ENCODE measurements around the gene TMEM151B. TPM values are rescaled to one million over a fixed set of nuclear protein-coding genes. Genes with fewer than 3 reads are reported as not detected.

Gene TMEM151B
- total and polyA plus RNA-seq, 9 of the 15 experiments (the other 6 are each of a cell fraction or from before 2014, with no cell fraction given), result not detected

DNA sequence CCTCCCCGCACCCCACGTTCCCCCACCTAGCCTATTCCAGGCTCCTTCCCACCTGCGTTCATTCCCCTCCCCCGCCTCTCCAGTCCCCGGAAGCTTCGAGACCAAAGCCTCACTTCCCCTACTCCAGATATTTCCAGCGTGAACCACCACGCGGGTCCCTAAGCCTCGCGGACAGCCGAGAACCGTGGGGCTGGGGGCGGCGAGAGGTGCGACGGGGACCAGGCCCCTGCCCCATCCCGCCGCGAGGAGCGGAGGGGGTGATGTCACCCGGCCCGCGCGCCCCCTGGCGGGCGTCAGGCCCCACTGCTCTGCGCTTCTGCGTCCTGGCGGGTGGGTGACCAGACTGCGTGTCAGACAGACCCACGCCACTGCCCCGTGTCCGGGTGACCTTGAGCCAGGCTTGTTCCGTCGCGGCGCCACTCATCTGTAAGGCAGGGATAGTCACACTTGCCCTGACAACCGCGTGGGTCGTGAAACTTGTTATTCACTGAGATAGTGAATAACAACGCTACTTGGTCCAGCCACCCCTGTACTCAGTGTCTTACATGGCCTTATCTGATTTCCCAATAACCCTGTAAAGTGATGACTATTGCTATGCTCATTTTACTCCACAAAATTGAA is 32.3 kb upstream of the TMEM151B start (continued):
- TF ChIP-seq, protein P1, sequence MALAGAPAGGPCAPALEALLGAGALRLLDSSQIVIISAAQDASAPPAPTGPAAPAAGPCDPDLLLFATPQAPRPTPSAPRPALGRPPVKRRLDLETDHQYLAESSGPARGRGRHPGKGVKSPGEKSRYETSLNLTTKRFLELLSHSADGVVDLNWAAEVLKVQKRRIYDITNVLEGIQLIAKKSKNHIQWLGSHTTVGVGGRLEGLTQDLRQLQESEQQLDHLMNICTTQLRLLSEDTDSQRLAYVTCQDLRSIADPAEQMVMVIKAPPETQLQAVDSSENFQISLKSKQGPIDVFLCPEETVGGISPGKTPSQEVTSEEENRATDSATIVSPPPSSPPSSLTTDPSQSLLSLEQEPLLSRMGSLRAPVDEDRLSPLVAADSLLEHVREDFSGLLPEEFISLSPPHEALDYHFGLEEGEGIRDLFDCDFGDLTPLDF (CRISPR knock-in tag; IDR thresholded peaks at IDR 0.05), result no peak
- TF ChIP-seq SMAD4 (CRISPR knock-in tag; conservative IDR thresholded peaks at IDR 0.05), result peak; percentile 83
- peak; percentile 94 for TF ChIP-seq RB1 (IDR thresholded peaks at IDR 0.05; ENCODE audit: low read depth)
- TF ChIP-seq DNMT1 (IDR thresholded peaks at IDR 0.05), result no peak; the same call in 1 of the 2 replicates
- no peak for TF ChIP-seq YBX1 (IDR thresholded peaks at IDR 0.05)
- TF ChIP-seq ZNF121 (CRISPR knock-in tag; conservative IDR thresholded peaks at IDR 0.05), result no peak
- no peak for TF ChIP-seq TFAM (CRISPR knock-in tag; conservative IDR thresholded peaks at IDR 0.05)
- TF ChIP-seq, protein P2, sequence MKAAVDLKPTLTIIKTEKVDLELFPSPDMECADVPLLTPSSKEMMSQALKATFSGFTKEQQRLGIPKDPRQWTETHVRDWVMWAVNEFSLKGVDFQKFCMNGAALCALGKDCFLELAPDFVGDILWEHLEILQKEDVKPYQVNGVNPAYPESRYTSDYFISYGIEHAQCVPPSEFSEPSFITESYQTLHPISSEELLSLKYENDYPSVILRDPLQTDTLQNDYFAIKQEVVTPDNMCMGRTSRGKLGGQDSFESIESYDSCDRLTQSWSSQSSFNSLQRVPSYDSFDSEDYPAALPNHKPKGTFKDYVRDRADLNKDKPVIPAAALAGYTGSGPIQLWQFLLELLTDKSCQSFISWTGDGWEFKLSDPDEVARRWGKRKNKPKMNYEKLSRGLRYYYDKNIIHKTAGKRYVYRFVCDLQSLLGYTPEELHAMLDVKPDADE (conservative IDR thresholded peaks at IDR 0.05; ENCODE audit: control insufficient read depth, low read depth, low read length), result peak; percentile 61; the same call in 1 of the 2 replicates
- TF ChIP-seq NR4A1 (CRISPR knock-in tag; IDR thresholded peaks at IDR 0.05), result no peak
- peak; percentile 47; the same call in 1 of the 2 replicates for TF ChIP-seq NR4A1 (tag; IDR thresholded peaks at IDR 0.05)
- TF ChIP-seq, protein P3, sequence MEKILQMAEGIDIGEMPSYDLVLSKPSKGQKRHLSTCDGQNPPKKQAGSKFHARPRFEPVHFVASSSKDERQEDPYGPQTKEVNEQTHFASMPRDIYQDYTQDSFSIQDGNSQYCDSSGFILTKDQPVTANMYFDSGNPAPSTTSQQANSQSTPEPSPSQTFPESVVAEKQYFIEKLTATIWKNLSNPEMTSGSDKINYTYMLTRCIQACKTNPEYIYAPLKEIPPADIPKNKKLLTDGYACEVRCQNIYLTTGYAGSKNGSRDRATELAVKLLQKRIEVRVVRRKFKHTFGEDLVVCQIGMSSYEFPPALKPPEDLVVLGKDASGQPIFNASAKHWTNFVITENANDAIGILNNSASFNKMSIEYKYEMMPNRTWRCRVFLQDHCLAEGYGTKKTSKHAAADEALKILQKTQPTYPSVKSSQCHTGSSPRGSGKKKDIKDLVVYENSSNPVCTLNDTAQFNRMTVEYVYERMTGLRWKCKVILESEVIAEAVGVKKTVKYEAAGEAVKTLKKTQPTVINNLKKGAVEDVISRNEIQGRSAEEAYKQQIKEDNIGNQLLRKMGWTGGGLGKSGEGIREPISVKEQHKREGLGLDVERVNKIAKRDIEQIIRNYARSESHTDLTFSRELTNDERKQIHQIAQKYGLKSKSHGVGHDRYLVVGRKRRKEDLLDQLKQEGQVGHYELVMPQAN (IDR thresholded peaks at IDR 0.05; ENCODE audit: borderline replicate concordance), result peak; percentile 46; the same call in 1 of the 2 replicates
- TF ChIP-seq PYGO2 (tag; IDR thresholded peaks at IDR 0.05), result no peak
- 0 out of 2 replicates have a peak, but pooled peaks have one; percentile 13 for TF ChIP-seq ZNF586 (CRISPR knock-in tag; conservative IDR thresholded peaks at IDR 0.05)
- TF ChIP-seq, protein P4, sequence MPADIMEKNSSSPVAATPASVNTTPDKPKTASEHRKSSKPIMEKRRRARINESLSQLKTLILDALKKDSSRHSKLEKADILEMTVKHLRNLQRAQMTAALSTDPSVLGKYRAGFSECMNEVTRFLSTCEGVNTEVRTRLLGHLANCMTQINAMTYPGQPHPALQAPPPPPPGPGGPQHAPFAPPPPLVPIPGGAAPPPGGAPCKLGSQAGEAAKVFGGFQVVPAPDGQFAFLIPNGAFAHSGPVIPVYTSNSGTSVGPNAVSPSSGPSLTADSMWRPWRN (IDR thresholded peaks at IDR 0.05; ENCODE audit: low read depth), result no peak
- TF ChIP-seq, protein P5, sequence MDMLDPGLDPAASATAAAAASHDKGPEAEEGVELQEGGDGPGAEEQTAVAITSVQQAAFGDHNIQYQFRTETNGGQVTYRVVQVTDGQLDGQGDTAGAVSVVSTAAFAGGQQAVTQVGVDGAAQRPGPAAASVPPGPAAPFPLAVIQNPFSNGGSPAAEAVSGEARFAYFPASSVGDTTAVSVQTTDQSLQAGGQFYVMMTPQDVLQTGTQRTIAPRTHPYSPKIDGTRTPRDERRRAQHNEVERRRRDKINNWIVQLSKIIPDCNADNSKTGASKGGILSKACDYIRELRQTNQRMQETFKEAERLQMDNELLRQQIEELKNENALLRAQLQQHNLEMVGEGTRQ (CRISPR knock-in tag; IDR thresholded peaks at IDR 0.05), result no peak
- no peak for TF ChIP-seq MXI1 (IDR thresholded peaks at IDR 0.05; ENCODE audit: low read depth, low read length)
- 0 out of 2 replicates have a peak, but pooled peaks have one; percentile 11 for TF ChIP-seq SMARCA4 (IDR thresholded peaks at IDR 0.05)
- TF ChIP-seq GATAD2B (IDR thresholded peaks at IDR 0.05; ENCODE audit: borderline replicate concordance), result peak; percentile 96
- TF ChIP-seq ZFP36 (IDR thresholded peaks at IDR 0.05; ENCODE audit: low read depth, low read length, partially characterized antibody), result no peak
- TF ChIP-seq, protein P6, sequence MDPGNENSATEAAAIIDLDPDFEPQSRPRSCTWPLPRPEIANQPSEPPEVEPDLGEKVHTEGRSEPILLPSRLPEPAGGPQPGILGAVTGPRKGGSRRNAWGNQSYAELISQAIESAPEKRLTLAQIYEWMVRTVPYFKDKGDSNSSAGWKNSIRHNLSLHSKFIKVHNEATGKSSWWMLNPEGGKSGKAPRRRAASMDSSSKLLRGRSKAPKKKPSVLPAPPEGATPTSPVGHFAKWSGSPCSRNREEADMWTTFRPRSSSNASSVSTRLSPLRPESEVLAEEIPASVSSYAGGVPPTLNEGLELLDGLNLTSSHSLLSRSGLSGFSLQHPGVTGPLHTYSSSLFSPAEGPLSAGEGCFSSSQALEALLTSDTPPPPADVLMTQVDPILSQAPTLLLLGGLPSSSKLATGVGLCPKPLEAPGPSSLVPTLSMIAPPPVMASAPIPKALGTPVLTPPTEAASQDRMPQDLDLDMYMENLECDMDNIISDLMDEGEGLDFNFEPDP (CRISPR knock-in tag; IDR thresholded peaks at IDR 0.05), result no peak

Measured in K562 (cell line).